ENCODE data around the gene NKAPL. TPM values are rescaled to one million over a fixed set of nuclear protein-coding genes. Genes with fewer than 3 reads are reported as not detected.

NKAPL gene
- total and polyA plus RNA-seq, 2 of the 13 experiments (the other 11 are each of a cell fraction or from before 2014, with no cell fraction given): not detected

GRCh38 chr6:28281288-28282064 lies 22.4 kb downstream of the NKAPL start, which contains the start of gene PGBD1 (continued):
- TF ChIP-seq SMAD1 (CRISPR knock-in tag; IDR thresholded peaks at IDR 0.05; ENCODE audit: borderline replicate concordance, low read depth) (peak; percentile 53; the same call in 1 of the 2 replicates), ZMAT5 (CRISPR knock-in tag; IDR thresholded peaks at IDR 0.05; ENCODE audit: borderline replicate concordance, low read depth) (no peak), STAT5B (CRISPR knock-in tag; IDR thresholded peaks at IDR 0.05) (no peak), TCF7 (IDR thresholded peaks at IDR 0.05; ENCODE audit: low read depth) (no peak), TERF1 (CRISPR knock-in tag; IDR thresholded peaks at IDR 0.05) (no peak), ZNF17 (CRISPR knock-in tag; IDR thresholded peaks at IDR 0.05) (no peak), CENPT (CRISPR knock-in tag; IDR thresholded peaks at IDR 0.05; ENCODE audit: low read depth) (no peak), ZNF3 (CRISPR knock-in tag; IDR thresholded peaks at IDR 0.05) (no peak), GMEB1 (CRISPR knock-in tag; IDR thresholded peaks at IDR 0.05; ENCODE audit: borderline replicate concordance) (peak; percentile 72), BCLAF1 (IDR thresholded peaks at IDR 0.05) (no peak), PRDM4 (CRISPR knock-in tag; IDR thresholded peaks at IDR 0.05; ENCODE audit: borderline replicate concordance) (peak; percentile 70; the same call in 1 of the 2 replicates), ZNF746 (CRISPR knock-in tag; IDR thresholded peaks at IDR 0.05) (peak; percentile 57; the same call in 1 of the 2 replicates), NFRKB (IDR thresholded peaks at IDR 0.05) (no peak), HMG20B (CRISPR knock-in tag; conservative IDR thresholded peaks at IDR 0.05) (no peak; the same call in 1 of the 2 replicates)
- TF ChIP-seq, protein P1, sequence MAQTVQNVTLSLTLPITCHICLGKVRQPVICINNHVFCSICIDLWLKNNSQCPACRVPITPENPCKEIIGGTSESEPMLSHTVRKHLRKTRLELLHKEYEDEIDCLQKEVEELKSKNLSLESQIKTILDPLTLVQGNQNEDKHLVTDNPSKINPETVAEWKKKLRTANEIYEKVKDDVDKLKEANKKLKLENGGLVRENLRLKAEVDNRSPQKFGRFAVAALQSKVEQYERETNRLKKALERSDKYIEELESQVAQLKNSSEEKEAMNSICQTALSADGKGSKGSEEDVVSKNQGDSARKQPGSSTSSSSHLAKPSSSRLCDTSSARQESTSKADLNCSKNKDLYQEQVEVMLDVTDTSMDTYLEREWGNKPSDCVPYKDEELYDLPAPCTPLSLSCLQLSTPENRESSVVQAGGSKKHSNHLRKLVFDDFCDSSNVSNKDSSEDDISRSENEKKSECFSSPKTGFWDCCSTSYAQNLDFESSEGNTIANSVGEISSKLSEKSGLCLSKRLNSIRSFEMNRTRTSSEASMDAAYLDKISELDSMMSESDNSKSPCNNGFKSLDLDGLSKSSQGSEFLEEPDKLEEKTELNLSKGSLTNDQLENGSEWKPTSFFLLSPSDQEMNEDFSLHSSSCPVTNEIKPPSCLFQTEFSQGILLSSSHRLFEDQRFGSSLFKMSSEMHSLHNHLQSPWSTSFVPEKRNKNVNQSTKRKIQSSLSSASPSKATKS (CRISPR knock-in tag; IDR thresholded peaks at IDR 0.05): no peak
- TF ChIP-seq, protein P2, sequence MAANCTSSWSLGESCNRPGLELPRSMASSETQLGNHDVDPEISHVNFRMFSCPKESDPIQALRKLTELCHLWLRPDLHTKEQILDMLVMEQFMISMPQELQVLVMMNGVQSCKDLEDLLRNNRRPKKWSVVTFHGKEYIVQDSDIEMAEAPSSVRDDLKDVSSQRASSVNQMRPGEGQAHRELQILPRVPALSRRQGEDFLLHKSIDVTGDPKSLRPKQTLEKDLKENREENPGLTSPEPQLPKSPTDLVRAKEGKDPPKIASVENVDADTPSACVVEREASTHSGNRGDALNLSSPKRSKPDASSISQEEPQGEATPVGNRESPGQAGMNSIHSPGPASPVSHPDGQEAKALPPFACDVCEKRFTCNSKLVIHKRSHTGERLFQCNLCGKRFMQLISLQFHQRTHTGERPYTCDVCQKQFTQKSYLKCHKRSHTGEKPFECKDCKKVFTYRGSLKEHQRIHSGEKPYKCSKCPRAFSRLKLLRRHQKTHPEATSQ (CRISPR knock-in tag; IDR thresholded peaks at IDR 0.05; ENCODE audit: borderline replicate concordance): no peak

Data from HepG2 (cell line).